Gastrocnemius medialis (tissue), 4 donors: ENCODE results near the gene PLBD2.

Source experiments
- CTCF ChIP-seq, 5 experiments: fragments of 450-650 bp in 3 of 5; fragments of 200-600 bp in 2 of 5; sonication (generic) in 2 of 5; IDR thresholded peaks in 4 of 5; conservative IDR thresholded peaks in 1 of 5; 1 replicate in 4 of 5; 2 replicates in 1 of 5; pipeline ENCODE4 v1.5.1; 2016 to 2019; ENCODE audit warnings: antibody characterized with exemption in 5 of 5, mild to moderate bottlenecking in 3 of 5, moderate library complexity in 3 of 5
- POLR2A ChIP-seq, 2 donors: fragments of 450-650 bp; IDR thresholded peaks; one replicate each; pipeline ENCODE4 v1.6.1; 2017; ENCODE audit warnings: antibody characterized with exemption in 2 of 2, mild to moderate bottlenecking in 2 of 2, moderate library complexity in 2 of 2

- TF ChIP-seq CTCF (IDR thresholded peaks at IDR 0.05 in 4 of 5, conservative IDR thresholded peaks at IDR 0.05 in 1 of 5), result no peak
- TF ChIP-seq POLR2A (IDR thresholded peaks at IDR 0.05), result no peak
Observed at GRCh38 chr12:113395119-113395518, 36.7 kb downstream of the PLBD2 start.
